ENCODE results near the gene PLCZ1. TPM values are rescaled to one million over a fixed set of nuclear protein-coding genes. Genes with fewer than 3 reads are reported as not detected.

PLCZ1 gene
- total and polyA plus RNA-seq, 9 of the 15 experiments (the other 6 are each of a cell fraction or from before 2014, with no cell fraction given): not detected

- Histone ChIP-seq H3K4me2 (ENCODE audit: insufficient read depth, low read length) (no peak overlapping the region), H3K27me3 (ENCODE audit: control insufficient read depth in 2 of 2, insufficient read depth in 2 of 2, low read length in 2 of 2) (no peaks in the 10 kb centered on the region), H3K79me2 (ENCODE audit: control insufficient read depth, insufficient read depth, low read length) (no peaks in the 10 kb centered on the region), H3K4me1 (replicated peaks in 1 of 2; ENCODE audit: control insufficient read depth in 2 of 2, insufficient read depth in 2 of 2, low read length in 2 of 2) (no peaks in the 10 kb centered on the region), H4K20me1 (replicated peaks; ENCODE audit: control insufficient read depth, insufficient read depth, low read length) (no peaks in the 10 kb centered on the region), H3K9me1 (ENCODE audit: control insufficient read depth, insufficient read depth, low read length) (no peaks in the 10 kb centered on the region), H3K4me3 (no peak overlapping the region), H3K36me3 (ENCODE audit: control insufficient read depth, insufficient read depth, low read length) (no peaks in the 10 kb centered on the region), H3K9me3 (replicated peaks; ENCODE audit: control insufficient read depth, insufficient read depth, low read depth, low read length) (no peaks in the 10 kb centered on the region), H3K9ac (ENCODE audit: insufficient read depth in 1 of 2, low read depth in 2 of 2, low read length in 2 of 2) (no peak overlapping the region), H3K27ac (ENCODE audit: extremely low read depth, low read depth, low read length) (no peak overlapping the region), H2AFZ (ENCODE audit: low read depth, low read length) (no peak overlapping the region)
- DNase-seq (ENCODE audit: extremely low read depth in 1 of 4, low spot score in 3 of 4) (no peak), ATAC-seq (no peak), FAIRE-seq (no peak)
- intact Hi-C loops (cut with micrococcal nuclease) (no loop called here), in situ Hi-C loops (cut with MboI) (no loop called here)
- ChIA-PET CTCF (ENCODE audit: low intra/inter-chr PET ratio) (no interaction called here), POLR2A (no interaction called here)
- 29% methylated on average over 1 of the region's 1 CpG for WGBS (ENCODE audit: insufficient coverage, low coverage, missing lambda C conversion rate)
- TF ChIP-seq HEY1 (CRISPR knock-in tag; IDR thresholded peaks at IDR 0.05; ENCODE audit: borderline replicate concordance): no peak
- no peak for TF ChIP-seq ZNF197 (CRISPR knock-in tag; IDR thresholded peaks at IDR 0.05; ENCODE audit: low read depth)
- TF ChIP-seq TARDBP (IDR thresholded peaks at IDR 0.05): no peak
- TF ChIP-seq MTA2 (IDR thresholded peaks at IDR 0.05; ENCODE audit: low read depth): no peak
- no peak for TF ChIP-seq L3MBTL2 (IDR thresholded peaks at IDR 0.05)
- TF ChIP-seq CLOCK (CRISPR knock-in tag; IDR thresholded peaks at IDR 0.05; ENCODE audit: borderline replicate concordance): no peak
- TF ChIP-seq ZNF316 (IDR thresholded peaks at IDR 0.05): no peak
- no peak for TF ChIP-seq ARID3B (CRISPR knock-in tag; IDR thresholded peaks at IDR 0.05; ENCODE audit: borderline replicate concordance)
- no TSS peak for BruUV-seq (replicated peaks)
Measured at GRCh38 chr12:18721452-18721851, 16.4 kb downstream of the PLCZ1 start.
